ENCODE data around the gene MLIP. TPM values are rescaled to one million over a fixed set of nuclear protein-coding genes. Genes with fewer than 3 reads are reported as not detected.

MLIP gene
- polyA plus RNA-seq, 12 donors, result 21.8 to 76.6 (median 61.5) TPM; not detected in 1

DNA sequence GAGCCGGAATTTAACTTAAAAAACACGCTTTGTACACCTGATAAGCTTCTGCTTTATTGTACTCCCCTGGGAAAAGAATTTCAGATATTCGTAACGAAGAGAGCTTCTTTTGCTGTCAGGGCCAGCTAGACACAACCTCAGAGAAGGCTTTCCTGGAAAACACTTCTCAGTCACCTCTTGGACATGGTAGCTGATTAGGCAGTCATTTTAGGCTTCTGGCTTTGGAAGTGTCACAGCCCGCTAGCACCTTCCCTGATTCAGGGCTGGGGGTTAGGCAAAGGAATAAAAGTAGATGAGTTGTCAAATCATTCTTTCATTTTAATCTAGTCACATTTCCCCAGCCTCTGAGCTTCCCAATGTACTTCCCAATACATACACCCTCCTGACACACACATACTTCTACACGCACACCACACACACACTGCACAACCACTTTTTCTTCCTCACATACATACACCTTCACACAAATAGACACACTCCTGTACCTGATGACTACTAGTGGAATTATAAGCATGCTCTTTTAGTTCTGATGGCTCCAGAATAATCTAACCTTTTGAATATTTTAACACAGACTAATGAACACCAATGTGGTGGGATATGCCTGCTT lies 162.1 kb downstream of the MLIP start:
- no peak for DNase-seq

GRCh38 chr6:54274383-54274782 lies 163.1 kb downstream of the MLIP start:
- no peak for DNase-seq

GRCh38 chr6:54282186-54282585 lies 170.9 kb downstream of the MLIP start:
- DNase-seq, result no peak

GRCh38 chr6:54284161-54284860 lies 173.1 kb downstream of the MLIP start:
- no peak for DNase-seq

DNA sequence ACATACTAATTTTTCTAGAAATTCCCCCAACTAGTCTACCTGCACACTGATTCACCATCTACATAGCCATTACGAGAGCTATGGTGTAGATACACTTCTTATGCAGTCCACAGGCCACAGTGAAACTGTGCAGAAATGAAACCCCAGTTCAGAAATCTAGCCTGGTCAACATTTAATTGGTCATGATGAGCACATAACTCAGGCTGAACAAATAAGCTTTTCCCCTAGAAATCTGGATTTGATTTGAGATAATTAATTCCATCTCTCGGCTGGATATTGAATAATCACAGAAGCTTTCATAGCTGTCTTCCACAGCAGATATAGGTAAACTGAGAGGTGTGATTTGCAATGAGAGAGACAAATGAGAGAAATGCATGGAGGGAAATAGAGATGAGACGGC lies 174.4 kb downstream of the MLIP start:
- no peak for DNase-seq

DNA sequence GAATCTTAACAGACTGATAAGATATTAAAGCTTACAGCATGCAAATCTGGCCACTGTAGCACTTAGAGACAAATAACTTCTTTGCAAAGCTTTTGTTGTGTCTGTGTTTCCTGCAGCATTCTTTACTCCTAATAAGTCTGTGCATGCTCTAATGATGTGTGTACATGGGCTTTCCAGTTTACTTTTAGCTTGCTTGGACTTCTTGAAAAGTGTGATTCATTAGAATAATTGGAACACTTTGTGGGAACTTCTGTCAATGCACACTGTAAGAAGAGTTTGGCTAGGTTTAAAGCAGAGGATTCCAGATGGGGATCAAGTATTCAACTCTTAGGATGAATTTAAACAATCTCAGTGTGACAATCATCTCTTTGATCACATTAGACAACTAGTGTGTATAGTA lies 174.9 kb downstream of the MLIP start:
- DNase-seq, result no peak

- no peak for DNase-seq
Measured at GRCh38 chr6:54288474-54288873, 177.2 kb downstream of the MLIP start.

GRCh38 chr6:54289426-54289825 lies 178.2 kb downstream of the MLIP start:
- DNase-seq, result peak; percentile 24

- no peak for DNase-seq
Measured at GRCh38 chr6:54291146-54291545, 179.9 kb downstream of the MLIP start.

- DNase-seq, result no peak
Measured at GRCh38 chr6:54291738-54292137, 180.5 kb downstream of the MLIP start.

- DNase-seq, result no peak
Measured at GRCh38 chr6:54294965-54295532, 183.8 kb downstream of the MLIP start.

DNA sequence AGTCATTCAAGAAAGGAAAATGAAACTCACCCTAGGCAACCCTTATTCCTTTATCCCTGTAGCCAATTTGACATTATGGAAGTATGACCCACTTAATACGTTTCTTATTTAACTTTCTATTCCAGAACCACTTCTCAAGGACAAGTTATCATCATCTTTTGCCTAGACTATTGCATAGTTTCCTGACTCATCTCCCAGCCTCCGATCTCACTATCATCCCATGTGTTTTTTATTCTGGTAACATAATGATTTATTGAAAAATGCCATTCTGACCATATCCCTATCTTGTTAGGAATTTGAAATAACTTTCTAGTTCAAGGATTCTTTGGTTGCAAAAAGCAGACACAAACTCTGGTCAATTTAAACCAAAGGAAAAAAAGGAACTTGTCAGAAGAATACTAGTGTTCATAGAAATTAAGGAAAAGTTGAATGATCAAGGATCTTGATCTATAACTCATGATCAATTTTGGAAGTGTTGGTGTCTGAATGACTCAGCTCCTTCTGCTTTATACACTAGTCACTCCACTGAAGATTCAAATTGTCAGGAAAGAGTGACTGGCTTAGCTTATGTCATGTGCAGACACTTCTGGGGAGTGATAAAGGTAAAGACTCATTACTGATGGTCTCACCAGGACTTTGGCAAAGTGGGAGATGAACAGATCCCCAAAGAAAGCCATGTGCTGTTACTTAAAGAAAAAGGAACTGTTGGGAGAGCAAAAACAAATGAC lies 188.5 kb downstream of the MLIP start:
- no peak for DNase-seq

- no peak for DNase-seq
Measured at GRCh38 chr6:54301770-54302169, 190.5 kb downstream of the MLIP start.

DNA sequence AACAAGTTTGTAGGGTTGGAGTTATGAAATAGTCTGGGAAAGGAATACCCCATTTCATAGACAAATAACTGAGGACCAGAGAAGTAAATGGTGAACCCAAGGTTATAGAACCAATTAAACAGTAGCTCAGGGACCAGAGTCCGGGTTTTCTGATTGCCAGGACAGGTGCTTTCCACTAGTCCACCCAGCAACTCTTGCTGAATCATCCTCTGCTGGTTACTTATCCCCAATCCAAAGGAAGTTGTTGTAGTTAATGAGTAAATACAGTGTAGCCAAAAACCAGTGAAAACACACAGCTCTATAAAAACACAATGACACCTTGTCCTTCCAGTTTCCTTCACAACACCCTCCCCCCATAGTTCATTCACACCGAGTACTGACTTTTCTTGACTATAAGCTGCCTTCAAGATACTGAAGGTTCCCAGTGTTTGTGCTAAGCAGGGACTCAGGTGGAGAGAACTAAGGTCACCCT lies 196.2 kb downstream of the MLIP start:
- no peak for DNase-seq

DNA sequence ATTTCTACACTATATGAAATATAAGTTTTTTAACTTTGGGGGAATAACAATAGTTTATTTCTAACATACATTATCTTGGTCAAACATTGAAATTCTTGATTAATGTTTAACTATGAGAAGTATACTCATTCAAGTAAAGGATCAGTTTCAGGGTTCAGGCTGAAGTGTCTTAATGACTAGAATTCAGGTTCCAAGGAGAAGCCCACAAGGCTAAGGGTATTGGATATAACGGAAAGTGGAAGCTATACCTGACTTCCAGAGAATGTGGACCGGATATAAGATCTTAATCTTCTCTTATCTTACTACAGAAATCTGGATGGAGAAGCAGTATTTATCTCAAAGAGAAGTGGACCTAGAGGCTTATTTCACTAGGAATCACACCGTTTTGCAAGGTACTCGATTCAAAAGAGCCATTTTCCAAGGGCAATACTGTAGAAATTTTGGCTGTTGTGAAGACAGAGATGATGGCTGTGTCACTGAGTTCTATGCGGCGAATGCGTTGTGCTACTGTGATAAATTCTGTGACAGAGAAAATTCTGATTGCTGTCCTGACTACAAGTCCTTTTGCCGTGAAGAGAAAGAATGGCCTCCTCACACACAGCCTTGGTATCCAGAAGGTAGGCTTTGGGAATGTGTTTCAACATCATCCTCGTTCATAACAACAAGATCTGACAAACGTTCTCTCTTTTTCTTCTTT lies 197.2 kb downstream of the MLIP start, which contains the start of gene TINAG:
Gene TINAG (plus strand): TSS at position 153 of the 697 bp plus-strand sequence. CDS start 110 bp downstream, at position 263.
- DNase-seq, result no peak

- DNase-seq, result no peak
Measured at GRCh38 chr6:54308986-54309315, 197.7 kb downstream of the MLIP start.

DNA sequence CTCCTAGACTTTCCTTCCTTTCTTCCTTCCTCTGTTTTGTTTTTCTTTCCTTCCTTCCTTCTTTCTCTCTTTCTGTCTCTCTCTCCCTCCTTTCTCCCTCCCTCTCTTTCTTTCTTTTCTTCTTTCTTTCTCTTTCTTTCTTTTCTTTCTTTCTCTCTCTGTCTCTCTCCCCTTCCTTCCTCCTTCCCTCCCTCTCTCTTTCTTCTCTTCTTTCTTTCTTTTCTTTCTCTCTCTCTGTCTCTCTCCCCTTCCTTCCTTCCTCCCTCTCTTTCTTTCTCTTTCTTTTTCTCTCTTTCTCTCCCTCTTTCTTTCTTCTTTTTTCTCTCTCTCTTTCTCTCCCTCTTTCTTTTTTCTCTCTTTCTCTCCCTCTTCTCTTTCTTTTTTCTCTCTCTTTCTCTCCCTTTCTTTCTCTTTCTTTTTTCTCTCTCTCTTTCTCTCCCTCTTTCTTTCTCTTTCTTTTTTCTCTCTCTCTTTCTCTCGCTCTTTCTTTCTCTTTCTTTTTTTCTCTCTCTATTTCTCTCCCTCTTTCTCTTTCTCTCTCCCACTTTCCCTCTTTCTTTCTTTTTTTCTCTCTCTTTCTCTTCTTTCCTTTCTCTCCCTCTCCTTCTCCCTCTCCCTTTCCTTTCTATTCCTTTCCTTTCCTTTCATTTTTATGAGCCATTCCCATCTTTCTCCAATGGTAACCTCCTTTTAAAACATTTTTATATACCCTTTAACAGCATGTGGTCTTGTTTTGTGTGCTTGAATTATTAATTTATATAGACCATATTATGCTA lies 199.3 kb downstream of the MLIP start:
- no peak for DNase-seq

GRCh38 chr6:54315656-54316055 lies 204.4 kb downstream of the MLIP start:
- DNase-seq, result no peak
